H7 (cell line): ENCODE results near the gene RPN2. TPM values are rescaled to one million over a fixed set of nuclear protein-coding genes. Genes with fewer than 3 reads are reported as not detected.
A peak's percentile ranks its signal among the peaks of the same experiment; 100 is the strongest.

Source experiments
- DNase-seq: peaks from one replicate; pipeline ENCODE4 v3.0.0; 2012
- H3K27me3 ChIP-seq: 2 replicates; pipeline ENCODE4 v1.6.0; 2011; ENCODE audit warnings: mild to moderate bottlenecking, low read length; ENCODE audit not compliant: control insufficient read depth, insufficient read depth
- H3K36me3 ChIP-seq: replicated peaks from 2 replicates; pipeline ENCODE4 v1.5.1; 2011; ENCODE audit warnings: low read length; ENCODE audit not compliant: control insufficient read depth, insufficient read depth
- H3K4me3 ChIP-seq: 2 replicates; pipeline ENCODE4 v1.5.1; 2011; ENCODE audit warnings: low read depth, mild to moderate bottlenecking, control low read depth, low read length, moderate library complexity; ENCODE audit not compliant: insufficient read depth
- total RNA-seq: library from RNA; depleted of rRNA; stranded (reverse); fragments of >200 nt; shearing (Covaris generic); gene quantifications from 2 replicates; pipeline ENCODE4 v1.2.3, GENCODE V29; 2014

Gene RPN2
- total RNA-seq, 1 experiment from 2014 or later, result 321 TPM

DNA sequence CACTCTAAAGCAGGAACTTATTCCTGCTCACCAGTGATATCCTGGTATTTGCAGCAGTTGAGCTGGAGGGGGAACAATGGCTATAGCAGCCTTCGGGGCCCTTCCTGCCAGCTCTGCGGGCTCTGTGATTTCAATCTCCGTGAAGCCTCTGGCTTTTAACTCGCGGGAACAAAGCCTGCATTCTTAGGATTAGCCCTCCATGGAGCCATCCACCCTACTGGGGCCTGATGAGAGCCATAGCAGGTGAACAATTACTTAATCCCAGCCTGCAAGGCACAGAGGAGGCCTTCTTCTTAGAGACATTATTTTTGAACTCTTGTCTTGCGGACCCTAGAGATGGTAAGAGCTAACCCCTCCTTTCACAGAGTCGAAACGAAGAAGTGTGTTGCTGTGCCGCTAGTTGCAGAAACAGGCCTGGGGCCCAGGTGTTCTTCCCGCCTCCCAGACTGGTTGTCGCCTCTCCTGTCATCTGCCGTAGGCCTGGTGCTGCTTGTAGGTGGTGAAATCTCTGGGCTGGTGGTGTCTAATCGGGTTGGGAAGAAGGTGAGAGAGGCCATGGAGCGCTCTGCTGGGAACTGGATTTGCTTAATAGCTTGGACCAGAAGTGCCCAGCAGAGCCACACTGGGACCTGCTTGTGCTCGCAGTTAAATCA, 72.8 kb downstream of the RPN2 start:
- DNase-seq, result peak; percentile 57
- no peaks in the 10 kb centered on the region for H3K27me3 ChIP-seq
- H3K4me3 ChIP-seq, result no peak overlapping the region
- no peaks in the 10 kb centered on the region for H3K36me3 ChIP-seq

DNA sequence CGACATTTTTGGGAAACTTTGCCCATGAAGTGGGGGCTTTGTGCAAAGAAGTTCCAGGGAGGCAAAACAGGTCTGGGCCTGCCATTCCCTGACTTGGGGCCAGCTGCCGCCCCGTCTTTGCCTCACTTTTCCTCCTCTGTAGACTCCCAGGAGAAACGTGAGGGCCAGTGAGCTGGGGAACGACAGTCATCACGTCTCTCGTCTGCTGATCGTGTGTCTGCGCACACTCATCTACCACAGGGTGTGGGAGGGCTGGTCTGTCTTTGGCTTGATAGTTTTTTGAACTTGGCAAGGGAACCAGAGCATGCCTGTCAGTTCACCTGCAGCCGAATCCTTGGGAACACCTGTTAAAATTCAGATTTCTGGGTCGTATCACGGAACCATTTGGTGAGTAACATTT, 74.0 kb downstream of the RPN2 start:
- no peaks in the 10 kb centered on the region for H3K27me3 ChIP-seq
- no peaks in the 10 kb centered on the region for H3K36me3 ChIP-seq
- no peak for DNase-seq
- no peak overlapping the region for H3K4me3 ChIP-seq

GRCh38 chr20:37254114-37254878, 75.2 kb downstream of the RPN2 start:
- no peaks in the 10 kb centered on the region for H3K27me3 ChIP-seq
- H3K36me3 ChIP-seq, result no peaks in the 10 kb centered on the region
- no peak overlapping the region for H3K4me3 ChIP-seq
- DNase-seq, result no peak

- H3K36me3 ChIP-seq, result no peaks in the 10 kb centered on the region
- no peak overlapping the region for H3K4me3 ChIP-seq
- no peak for DNase-seq
- no peaks in the 10 kb centered on the region for H3K27me3 ChIP-seq
These were observed 77.2 kb downstream of the RPN2 start for GRCh38 chr20:37256286-37256685.

- Histone ChIP-seq H3K27me3 (no peaks in the 10 kb centered on the region), H3K36me3 (no peaks in the 10 kb centered on the region), H3K4me3 (no peak overlapping the region)
- no peak for DNase-seq
These were observed 78.4 kb downstream of the RPN2 start for GRCh38 chr20:37257530-37257929.

- DNase-seq, result peak; percentile 71
- H3K36me3 ChIP-seq, result no peaks in the 10 kb centered on the region
- H3K4me3 ChIP-seq, result no peak overlapping the region
- no peaks in the 10 kb centered on the region for H3K27me3 ChIP-seq
These were observed 78.9 kb downstream of the RPN2 start for GRCh38 chr20:37257988-37258387.

GRCh38 chr20:37259031-37259430, 79.9 kb downstream of the RPN2 start:
- H3K4me3 ChIP-seq, result no peak overlapping the region
- DNase-seq, result no peak
- no peaks in the 10 kb centered on the region for H3K36me3 ChIP-seq
- no peaks in the 10 kb centered on the region for H3K27me3 ChIP-seq

DNA sequence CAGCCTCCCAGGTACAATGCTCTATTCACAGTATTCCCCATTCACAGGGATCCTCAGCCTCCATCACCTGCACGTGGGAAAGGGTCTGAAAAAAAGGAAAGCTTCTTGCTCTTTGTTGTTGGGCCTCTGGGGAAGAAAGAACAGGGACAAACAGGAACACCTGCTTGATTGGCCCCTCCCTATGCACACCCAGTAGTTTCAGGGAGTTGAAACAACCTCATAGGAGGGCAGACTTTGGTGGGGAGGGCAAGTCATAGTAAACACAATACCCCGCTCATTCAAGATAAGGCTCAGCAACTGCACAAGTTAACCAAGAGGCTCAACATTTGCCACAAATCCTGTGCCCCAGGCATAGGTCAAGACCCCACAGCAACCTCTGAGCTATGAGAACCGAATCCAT, 80.7 kb downstream of the RPN2 start:
- no peak for DNase-seq
- Histone ChIP-seq H3K36me3 (no peaks in the 10 kb centered on the region), H3K4me3 (no peak overlapping the region), H3K27me3 (no peaks in the 10 kb centered on the region)

DNA sequence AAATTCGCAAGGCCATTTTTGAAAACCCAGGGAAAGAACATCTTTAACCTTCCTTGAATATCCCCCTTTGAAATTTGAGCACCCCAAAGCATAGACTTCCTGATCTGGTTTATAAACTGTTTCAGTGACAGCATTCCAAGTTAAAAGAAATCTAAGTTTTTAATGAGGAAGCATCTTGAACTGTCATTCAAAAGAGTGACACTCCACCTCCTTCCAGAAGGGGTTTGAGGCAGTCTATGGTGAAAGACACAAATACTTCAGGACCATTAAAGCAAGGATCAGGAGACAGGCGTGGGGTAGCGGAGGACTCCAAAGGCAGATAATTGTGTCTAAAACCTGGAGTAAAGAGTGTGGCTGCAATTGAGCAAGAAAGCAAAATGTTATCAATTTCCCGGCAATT, 81.8 kb downstream of the RPN2 start:
- Histone ChIP-seq H3K36me3 (no peaks in the 10 kb centered on the region), H3K27me3 (no peaks in the 10 kb centered on the region), H3K4me3 (no peak overlapping the region)
- no peak for DNase-seq

GRCh38 chr20:37261714-37262113, 82.6 kb downstream of the RPN2 start, which contains the start of gene GHRH:
TSS of gene GHRH (minus strand) at chr20:37261814. CDS start at chr20:37256889, 4,925 bp downstream.
- H3K4me3 ChIP-seq, result no peak within 1 kb of the TSS
- no peaks in the 10 kb centered on the region for H3K36me3 ChIP-seq
- no peaks in the 10 kb centered on the region for H3K27me3 ChIP-seq
- no peak for DNase-seq

GRCh38 chr20:37262505-37262904, 83.4 kb downstream of the RPN2 start:
- H3K36me3 ChIP-seq, result no peaks in the 10 kb centered on the region
- no peaks in the 10 kb centered on the region for H3K27me3 ChIP-seq
- DNase-seq, result no peak
- H3K4me3 ChIP-seq, result no peak overlapping the region

GRCh38 chr20:37263686-37264085, 84.6 kb downstream of the RPN2 start:
- Histone ChIP-seq H3K27me3 (no peaks in the 10 kb centered on the region), H3K4me3 (no peak overlapping the region), H3K36me3 (no peaks in the 10 kb centered on the region)
- no peak for DNase-seq

GRCh38 chr20:37265152-37265551, 86.0 kb downstream of the RPN2 start:
- Histone ChIP-seq H3K36me3 (no peaks in the 10 kb centered on the region), H3K4me3 (no peak overlapping the region)
- DNase-seq, result no peak

GRCh38 chr20:37266940-37267666, 88.0 kb downstream of the RPN2 start:
- DNase-seq, result no peak
- no peak overlapping the region for H3K4me3 ChIP-seq
- no peaks in the 10 kb centered on the region for H3K36me3 ChIP-seq
- H3K27me3 ChIP-seq, result no peaks in the 10 kb centered on the region

More at GRCh38 chr20:37265152-37265551, 86.0 kb downstream of the RPN2 start:
- H3K27me3 ChIP-seq, result no peaks in the 10 kb centered on the region
